Neural progenitor cell (in vitro differentiated cells): ENCODE measurements around the gene C1orf122.

Source experiments
- EZH2phosphoT487 ChIP-seq: fragments of 200-600 bp; sonication (generic); IDR thresholded peaks from 2 replicates; pipeline ENCODE4 v1.6.1; 2017; ENCODE audit warnings: antibody characterized with exemption
- TF ChIP-seq, protein P1 (sequence below): fragments of 200-600 bp; sonication (generic); IDR thresholded peaks from 2 replicates; pipeline ENCODE4 v1.5.1; 2017; ENCODE audit warnings: antibody characterized with exemption, mild to moderate bottlenecking

- TF ChIP-seq, protein P1, sequence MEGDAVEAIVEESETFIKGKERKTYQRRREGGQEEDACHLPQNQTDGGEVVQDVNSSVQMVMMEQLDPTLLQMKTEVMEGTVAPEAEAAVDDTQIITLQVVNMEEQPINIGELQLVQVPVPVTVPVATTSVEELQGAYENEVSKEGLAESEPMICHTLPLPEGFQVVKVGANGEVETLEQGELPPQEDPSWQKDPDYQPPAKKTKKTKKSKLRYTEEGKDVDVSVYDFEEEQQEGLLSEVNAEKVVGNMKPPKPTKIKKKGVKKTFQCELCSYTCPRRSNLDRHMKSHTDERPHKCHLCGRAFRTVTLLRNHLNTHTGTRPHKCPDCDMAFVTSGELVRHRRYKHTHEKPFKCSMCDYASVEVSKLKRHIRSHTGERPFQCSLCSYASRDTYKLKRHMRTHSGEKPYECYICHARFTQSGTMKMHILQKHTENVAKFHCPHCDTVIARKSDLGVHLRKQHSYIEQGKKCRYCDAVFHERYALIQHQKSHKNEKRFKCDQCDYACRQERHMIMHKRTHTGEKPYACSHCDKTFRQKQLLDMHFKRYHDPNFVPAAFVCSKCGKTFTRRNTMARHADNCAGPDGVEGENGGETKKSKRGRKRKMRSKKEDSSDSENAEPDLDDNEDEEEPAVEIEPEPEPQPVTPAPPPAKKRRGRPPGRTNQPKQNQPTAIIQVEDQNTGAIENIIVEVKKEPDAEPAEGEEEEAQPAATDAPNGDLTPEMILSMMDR: no peak
- TF ChIP-seq EZH2phosphoT487: no peak
Observed at GRCh38 chr1:37761416-37762095, 46.0 kb upstream of the C1orf122 start.
